ENCODE results near the gene TLR10. TPM values are rescaled to one million over a fixed set of nuclear protein-coding genes. Genes with fewer than 3 reads are reported as not detected.
A peak's percentile ranks its signal among the peaks of the same experiment; 100 is the strongest.

TLR10 gene
- polyA plus RNA-seq, 4 donors = 0.20 to 0.98 (median 0.51) TPM

DNA sequence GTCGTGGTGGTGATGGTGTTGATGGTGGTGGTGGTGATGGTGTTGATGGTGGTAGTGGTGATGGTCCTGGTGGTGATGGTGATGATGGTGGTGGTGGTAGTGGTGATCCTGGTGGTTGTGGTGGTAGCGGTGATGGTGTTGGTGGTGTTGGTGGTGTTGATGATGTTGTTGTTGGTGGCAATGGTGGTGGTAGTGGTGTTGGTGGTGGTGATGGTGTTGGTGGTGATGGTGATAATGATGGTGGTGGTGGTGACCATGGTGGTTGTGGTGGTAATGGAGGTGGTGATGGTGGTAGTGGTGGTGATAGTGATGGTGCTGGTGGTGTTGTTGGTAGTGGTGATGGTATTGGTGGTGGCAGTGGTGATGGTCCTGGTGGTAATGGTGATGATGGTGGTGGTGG lies 49.1 kb downstream of the TLR10 start:
- DNase-seq (ENCODE audit: low read depth in 4 of 4, low spot score in 3 of 4) = no peak

DNA sequence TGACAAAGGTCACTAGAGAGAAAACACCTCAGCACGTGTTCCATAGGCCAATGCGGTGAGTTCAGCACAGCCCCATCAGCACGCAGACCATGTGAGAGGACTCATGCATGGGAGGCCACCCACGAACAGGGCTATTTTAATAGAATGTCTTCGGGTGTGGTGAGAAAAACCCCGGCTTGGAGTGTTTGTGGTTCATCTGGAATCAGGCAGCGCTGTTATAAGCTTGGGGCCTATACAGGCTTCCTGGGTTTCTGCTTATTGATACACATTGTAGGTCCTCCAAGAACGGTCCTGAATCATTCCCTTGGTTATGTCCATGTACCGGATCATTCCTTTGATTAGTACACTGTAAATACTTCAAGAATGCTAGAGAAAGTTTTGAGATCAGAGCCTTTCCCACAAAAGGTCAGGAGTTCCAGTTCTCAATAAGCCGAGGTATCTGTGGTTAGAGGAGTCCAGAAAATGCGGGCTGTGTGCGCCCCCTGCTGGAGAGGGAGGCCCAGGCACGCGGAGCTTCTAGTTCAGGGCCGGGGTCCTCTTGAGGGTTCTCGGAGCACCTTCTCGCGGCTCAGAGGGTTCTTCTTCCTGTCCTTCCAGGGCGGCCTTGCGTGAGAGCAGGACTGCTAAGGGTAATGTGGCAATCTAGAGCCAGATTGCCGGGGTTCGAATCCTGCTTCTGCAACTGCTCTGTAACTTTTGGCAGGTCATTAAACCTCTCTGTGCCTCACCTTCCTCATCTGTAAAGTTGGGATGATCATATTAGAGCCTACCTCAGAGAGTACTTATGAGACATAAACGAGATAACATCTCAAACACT lies 51.8 kb downstream of the TLR10 start:
- peak in 2 of 4 donors; percentile 45 to 52 for DNase-seq (ENCODE audit: low read depth in 4 of 4, low spot score in 3 of 4)

DNA sequence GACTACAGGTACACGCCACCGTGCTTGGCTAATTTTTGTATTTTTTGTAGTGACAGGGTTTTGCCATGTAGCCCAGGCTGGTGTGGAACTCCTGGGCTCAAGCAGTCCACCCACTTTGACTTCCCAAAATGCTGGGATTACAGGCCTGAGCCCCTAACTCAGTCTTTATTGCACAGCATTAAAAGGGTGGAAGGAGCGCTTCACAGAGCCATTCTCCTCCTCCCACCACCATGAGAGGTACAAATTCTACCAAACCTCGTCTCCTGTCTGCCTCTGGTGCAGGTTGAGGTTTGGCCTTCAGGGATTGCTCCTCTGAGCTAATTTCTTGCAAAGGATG lies 52.3 kb downstream of the TLR10 start:
- no peak for DNase-seq (ENCODE audit: low read depth in 4 of 4, low spot score in 3 of 4)

DNA sequence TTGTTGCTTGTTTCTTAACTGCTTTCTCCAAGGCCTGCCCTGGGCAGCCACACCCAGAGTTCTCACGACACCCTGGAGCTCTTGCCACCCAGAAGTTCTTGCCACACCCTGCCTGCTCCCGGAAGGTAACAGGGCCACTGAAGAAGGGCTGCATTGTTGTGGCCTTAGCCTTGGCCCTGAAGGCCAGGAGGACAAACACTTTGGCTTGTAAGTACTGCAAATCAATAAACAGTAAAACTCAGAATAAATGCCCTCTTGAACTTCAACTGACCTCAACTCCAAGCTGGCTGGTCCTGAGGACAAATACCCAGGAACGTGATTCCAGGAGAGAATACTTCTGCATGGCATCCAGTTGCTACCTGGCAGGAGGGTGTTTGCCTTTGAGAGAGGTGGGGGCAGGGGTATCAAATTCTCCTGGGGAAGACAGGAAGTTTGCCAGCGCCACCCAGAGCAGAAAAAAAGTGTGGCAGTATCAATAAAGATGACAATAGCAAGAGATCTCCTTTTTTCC lies 54.1 kb downstream of the TLR10 start:
- DNase-seq (ENCODE audit: low read depth in 4 of 4, low spot score in 3 of 4) = no peak

DNA sequence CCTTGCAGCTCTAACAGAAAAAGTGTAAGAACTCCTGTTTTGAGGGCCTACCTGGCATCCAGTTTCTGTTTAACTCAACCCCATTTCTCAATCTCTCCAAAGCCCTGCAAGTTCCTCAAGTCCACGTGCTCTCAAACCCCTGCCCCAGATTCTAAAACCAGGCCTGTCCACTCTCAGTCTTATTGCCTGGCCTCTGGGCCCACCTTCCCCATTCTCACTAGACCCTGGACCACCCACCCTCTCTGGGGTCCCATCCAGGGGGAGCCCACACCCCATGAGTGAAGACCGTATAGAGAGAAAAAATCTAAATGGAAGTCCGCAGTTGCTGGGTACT lies 58.3 kb downstream of the TLR10 start:
- no peak for DNase-seq (ENCODE audit: low read depth in 4 of 4, low spot score in 3 of 4)

DNA sequence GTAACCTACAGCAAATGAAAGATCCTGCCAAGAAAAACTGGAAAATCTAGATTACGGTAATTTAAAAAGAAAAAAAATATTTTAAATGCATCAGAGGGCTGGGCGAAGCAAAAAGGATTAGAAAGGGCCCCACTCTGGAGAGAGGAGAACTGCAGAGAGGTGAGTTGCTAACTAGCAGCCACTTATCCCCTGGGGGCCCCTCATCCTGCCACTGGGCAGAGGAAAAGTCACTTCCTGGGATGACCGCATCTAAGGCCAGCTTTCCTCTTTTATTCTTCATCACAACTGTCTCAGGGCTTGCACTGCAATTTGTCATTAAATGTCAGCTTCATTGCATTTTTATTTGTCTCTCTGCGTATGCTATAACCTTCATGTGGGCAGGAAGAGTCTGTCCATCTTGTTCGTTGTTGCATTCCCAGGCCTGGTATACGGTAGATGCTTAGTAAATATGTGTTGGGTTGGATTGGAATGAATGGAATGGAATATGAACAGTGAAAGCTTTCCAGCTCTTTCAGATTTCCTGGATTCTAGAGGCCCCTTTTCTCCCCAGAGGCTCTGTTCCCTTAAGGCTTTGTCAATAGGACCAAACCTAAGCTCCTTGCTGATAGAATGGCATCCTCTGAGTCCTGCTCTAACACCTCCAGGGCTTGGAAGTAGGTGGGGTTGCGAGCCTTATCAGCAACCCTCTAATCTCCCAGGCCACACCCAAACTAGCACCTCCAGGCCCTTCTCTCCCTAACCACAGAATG lies 58.9 kb downstream of the TLR10 start:
- DNase-seq (ENCODE audit: low read depth in 4 of 4, low spot score in 3 of 4) = no peak

DNA sequence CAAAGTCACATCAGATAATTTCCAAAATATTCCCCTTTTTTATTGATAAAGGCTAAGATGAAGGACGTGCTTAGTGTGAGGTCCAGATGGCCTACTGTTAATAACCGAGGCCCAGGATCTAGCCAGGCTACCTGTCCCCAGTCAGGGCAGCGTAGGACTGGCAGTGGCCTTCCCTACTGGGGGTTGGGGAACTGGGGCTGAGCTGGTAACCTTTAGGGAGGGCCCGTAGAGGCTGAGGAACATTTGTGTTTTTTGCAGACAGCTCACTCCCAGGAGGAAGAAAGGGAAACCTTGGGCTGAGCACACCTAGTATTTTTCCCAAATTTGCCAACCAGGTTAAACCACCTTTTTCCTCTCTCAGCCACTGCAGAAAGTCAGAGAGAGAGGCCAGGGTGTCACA lies 59.7 kb downstream of the TLR10 start:
- DNase-seq (ENCODE audit: low read depth in 4 of 4, low spot score in 3 of 4) = no peak

Other genes starting within 250 kb of the TLR10 start
- gene KLF3, start 118.8 kb downstream of the TLR10 start, polyA plus RNA-seq (ENCODE audit: insufficient read length in 4 of 4) = 10 to 100 TPM; 56.1 to 79.1 (median 72.3) TPM
- 1 to 10 TPM; 3.3 to 8.3 (median 4.6) TPM for gene TLR1, start 21.8 kb upstream of the TLR10 start, polyA plus RNA-seq (ENCODE audit: insufficient read length in 4 of 4)
- gene TLR6, start 73.8 kb upstream of the TLR10 start, polyA plus RNA-seq (ENCODE audit: insufficient read length in 4 of 4) = 1 to 10 TPM in 1 of 4 donors, under 1 TPM in 3; 0.69 to 1.8 (median 0.79) TPM
- 10 to 100 TPM; 29.5 to 85.1 (median 38.2) TPM for gene FAM114A1, start 84.8 kb upstream of the TLR10 start, polyA plus RNA-seq (ENCODE audit: insufficient read length in 4 of 4)
- gene TMEM156, start 249.4 kb upstream of the TLR10 start, polyA plus RNA-seq (ENCODE audit: insufficient read length in 4 of 4) = 1 to 10 TPM; 1.5 to 4.4 (median 3.4) TPM